Endometrial microvascular endothelial cells (primary cell): ENCODE data around the gene CCRL2. TPM values are rescaled to one million over a fixed set of nuclear protein-coding genes. Genes with fewer than 3 reads are reported as not detected.
"Not testable (repeated sequence)": the region's sequence is repeated elsewhere in the genome, so short reads cannot be mapped to it uniquely, and the experiment has no call there.

Source experiments
- in situ Hi-C: cut with HindIII; loops from 2 replicates; pipeline ENCODE4 v1.10.0; 2017; ENCODE audit warnings: low sequenced_read_pairs, low pct_unique_long_range_greater_than_20kb; ENCODE audit errors: inconsistent ontology term
- total RNA-seq: library from RNA; depleted of rRNA; stranded (reverse); fragments of >200 nt; gene quantifications from one replicate; pipeline ENCODE4 v1.2.3, GENCODE V29; 2015; ENCODE audit errors: inconsistent ontology term

CCRL2 gene
- total RNA-seq, 1 donor from 2014 or later, result 14.6 TPM

DNA sequence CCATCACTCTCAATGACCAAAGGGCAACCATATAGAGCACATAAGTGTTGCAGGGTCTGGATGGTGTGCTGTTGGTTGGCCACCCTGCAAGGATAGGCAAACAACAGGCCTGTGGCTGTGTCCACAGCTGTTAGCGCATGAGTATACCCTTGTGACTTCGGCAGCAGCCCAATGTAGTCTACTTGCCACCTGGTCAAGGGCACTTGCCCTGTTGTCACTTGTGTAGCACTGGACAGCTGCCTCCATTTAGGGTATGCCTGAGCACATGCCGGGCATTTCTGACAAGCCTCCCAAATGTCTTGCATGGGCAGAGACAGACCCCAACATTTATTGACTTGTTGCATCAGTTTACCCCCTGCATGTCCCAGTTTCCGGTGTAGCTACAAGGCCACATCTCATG, 12.8 kb downstream of the CCRL2 start:
- in situ Hi-C loops, result no loop called here

DNA sequence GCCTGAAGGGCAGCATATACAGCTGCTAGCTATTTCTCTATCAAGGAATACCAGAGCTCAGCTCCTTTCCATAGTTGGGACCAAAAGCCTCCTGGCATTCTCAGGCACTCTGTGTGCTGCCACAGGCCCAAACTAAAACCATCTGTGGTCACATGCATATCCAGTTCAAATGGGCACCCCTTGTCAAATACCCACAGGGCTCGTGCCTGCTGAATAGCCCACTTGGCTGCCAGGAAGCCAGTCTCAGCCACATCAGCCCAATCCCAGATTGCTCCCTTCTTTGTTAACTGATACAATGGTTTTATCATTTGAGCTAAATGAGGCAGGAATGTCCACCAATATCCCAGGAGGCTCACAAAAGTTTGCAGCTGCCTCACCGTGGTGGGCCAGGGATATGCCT, 13.9 kb downstream of the CCRL2 start:
- in situ Hi-C loops, result no loop called here

DNA sequence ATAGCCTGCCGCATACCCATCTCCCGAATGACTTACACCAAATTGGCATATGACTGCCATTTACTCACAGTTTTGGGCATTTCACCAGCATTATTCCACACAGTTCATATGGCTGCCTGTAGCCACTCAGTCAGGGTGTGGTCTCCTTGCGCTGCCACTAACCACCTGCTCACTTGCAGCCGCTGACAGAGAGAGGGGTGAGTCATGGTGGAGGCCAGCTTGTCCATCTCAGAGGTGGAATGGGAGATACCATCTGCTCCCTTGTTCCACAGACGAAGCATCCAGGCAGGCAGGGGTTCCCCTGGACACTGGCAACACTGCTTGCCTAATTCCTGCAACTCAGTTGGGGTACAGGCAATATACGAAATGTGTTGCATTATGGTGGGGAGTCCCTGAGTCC, 15.6 kb downstream of the CCRL2 start:
- in situ Hi-C loops, result no loop called here

DNA sequence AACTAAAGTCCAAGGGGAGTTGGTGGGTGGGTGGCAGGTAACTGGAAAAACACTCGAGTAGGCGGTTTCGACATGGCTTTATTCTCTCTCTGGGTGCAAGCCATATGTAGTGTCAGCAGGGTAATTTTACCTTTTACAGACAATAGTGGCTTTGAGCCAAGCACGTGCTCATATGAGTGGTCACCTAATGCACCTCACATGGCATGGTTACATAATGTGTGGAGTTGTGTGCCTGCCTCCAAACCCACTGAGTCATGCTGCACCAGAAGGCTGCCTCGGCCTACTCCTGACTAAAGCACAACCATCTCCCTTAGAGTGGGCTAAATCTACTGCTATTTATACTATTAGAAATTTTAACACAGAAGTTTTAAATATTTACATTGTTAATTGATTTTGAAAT, 16.5 kb downstream of the CCRL2 start:
- in situ Hi-C loops, result no loop called here

DNA sequence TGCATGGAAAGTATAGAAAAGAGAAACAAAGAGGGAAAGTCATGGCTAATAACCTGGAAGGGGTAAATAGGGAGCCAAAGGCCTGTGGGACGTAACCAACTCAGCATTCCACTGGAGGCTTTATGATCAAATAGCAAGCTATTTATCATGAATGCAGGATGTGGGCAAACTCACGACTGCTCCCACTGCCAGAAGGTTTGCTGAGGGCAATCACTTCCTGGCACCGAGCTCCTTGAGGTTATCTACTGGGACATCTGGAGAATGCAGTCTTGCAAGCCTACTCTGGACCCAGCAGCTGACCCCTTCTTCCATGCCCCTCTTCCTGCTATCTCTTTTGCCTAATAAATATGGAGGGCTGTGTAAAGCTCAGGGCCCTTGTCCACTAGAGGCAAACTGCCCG, 19.4 kb downstream of the CCRL2 start:
- in situ Hi-C loops, result not testable (repeated sequence)

DNA sequence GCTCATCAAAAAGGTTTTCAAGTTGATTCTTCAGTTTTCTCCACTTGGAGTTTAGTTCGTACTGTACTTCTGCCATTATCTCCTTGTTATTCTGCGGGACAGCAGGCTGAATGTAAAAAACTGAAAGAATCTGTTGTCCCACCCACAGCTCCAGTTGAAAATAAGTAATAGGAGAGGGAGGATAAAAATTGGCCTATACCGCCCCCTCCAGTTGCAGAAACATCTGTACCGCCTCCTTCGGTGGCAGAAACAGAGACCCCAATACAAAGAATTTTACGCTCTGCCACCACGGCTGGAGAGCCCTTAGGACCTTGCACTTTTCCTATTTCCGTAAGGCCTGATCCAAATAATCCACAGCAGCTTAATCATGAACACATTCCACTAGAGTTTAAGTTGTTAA, 20.3 kb downstream of the CCRL2 start:
- in situ Hi-C loops, result not testable (repeated sequence)

DNA sequence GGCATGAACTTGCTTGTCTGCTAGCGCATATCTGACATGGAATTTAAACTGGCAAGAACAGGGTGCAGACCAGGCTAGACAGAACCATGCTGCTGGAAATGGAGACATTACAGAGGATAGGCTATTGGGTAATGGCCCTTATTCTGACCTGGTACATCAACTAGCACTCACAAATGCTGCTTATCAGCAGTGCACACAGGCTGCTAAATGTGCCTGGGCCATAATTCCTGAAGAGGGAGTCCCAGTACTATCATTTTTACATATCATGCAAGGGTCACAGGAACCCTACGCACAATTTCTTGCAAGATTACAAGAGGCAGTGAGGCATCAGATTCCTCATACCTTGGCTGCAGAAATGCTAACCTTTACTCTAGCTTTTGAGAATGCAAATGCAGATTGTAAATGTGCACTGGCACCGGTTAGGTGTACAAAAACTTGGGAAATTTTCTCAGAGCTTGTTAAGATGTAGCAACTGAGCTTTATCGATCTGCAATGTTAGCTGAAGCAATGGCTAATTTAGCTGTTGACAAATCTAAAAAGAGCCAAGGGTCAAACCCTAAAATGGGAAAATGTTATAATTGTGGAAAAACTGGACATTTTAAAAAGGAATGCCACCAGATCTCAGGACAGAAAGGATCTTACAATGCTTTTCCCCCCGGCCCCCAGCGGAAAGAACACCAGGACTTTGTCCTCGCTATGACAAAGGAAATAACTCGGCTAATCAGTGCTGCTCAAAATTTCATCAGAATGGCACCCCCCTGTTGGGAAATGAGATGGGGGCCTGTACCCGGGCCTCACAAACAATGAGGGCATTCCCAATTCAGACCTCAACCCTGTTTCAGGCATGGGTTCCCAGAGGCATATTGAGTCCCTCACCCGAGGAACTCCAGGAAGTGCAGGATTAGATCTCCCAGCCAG, 21.1 kb downstream of the CCRL2 start:
- in situ Hi-C loops, result no loop called here

DNA sequence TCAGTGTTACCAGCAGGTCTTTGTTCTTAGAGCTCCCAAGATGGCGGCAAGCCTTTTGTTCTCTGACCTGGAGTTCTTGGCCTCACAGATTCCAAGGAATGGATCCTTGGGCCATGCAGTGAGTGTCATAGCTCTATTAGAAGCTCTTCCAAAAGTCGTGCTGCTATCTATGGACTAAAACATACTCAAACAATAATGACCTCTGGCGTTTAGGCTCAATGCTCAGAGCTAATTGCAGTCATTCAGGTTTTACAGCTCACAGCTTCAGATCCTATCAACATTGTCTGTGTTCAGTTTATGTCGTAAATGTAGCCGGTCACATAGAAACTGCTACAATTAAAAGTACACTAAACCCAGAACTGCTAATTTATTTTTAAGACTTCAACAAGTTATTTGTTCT, 22.2 kb downstream of the CCRL2 start:
- in situ Hi-C loops, result no loop called here

DNA sequence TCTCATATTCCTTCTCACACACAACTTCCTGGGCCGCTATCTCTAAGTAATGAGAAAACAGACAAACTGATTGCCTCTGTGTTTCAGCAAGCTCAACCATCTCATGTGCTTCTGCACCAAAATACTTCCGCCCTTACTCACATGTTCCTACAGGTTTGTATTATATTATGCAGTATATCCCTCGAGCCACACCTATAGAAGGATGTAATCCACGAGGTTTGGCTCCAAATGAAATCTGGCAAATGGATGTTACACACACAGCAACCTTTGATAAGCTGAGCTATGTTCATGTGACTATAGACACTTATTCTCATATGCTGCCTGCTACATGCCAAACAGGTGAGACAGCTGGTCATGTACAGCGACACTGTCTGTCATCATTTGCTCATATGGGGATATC, 22.6 kb downstream of the CCRL2 start:
- in situ Hi-C loops, result no loop called here

DNA sequence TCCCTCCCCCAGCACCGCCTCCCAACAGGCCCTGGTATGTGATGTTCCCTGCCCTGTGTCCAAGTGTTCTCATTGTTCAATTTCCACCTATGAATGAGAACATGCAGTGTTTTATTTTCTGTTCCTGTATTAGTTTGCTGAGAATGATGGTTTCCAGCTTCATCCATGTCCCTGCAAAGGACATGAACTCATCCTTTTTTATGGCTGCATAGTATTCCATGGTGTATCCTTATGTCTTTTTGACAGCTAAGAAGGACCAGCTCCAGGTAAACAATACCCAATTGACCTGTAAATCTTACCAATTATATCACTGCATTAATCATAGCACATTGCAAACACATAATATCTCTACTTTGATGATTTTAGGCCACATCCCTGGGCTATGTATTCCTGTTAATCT, 23.8 kb downstream of the CCRL2 start:
- in situ Hi-C loops, result not testable (repeated sequence)

DNA sequence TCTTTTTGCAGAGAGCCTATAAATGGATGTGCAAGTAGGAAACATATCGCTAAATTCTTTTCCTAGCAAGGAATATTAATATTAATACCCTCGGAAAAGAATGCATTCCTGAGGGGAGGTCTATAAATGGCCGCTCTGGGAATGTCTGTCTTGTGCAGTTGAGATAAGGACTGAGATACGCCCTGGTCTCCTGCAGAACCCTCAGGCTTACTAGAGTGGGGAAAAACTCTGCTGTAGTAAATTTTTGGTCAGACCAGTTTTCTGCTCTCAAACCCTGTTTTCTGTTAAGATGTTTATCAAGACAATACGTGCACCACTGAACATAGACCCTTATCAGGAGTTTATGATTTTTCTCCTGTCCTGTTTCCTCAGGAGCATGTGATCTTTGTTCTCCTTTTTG, 24.8 kb downstream of the CCRL2 start:
- in situ Hi-C loops, result not testable (repeated sequence)

DNA sequence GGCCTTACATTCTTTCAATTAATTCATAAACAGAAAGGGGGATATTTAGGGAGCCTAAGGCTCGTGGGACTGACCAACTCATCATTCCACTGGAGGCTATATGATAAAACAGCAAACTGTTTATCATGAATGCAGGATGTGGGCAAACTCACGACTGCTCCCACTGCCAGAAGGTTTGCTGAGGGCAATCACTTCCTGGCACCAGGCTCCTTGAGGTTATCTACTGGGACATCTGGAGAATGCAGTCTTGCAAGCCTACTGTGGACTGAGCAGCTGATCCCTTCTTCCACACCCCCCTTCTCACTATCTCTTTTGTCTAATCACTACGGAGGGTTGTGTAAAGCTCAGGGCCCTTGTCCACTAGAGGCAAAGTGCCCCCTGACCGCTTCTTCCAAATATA, 26.1 kb downstream of the CCRL2 start:
- in situ Hi-C loops, result not testable (repeated sequence)

DNA sequence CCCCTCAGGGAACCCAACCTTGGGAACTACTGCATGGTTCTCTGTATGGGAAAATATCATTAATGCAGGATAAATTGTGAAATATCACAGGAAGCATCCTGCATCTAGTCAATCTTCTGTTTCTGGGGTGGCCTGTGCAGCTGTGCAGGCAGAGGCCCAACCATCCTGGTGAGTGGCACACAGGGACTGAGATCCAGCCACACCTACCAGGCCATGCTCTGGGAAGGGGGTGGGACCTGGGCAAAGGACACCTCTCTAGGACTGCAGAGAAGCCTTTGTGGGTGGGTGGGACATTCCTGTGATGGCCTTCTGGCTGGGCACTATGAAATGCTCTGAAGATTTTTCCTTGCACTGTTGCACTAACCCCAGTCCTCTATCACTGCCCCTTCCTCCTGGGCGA, 26.8 kb downstream of the CCRL2 start:
- in situ Hi-C loops, result no loop called here

DNA sequence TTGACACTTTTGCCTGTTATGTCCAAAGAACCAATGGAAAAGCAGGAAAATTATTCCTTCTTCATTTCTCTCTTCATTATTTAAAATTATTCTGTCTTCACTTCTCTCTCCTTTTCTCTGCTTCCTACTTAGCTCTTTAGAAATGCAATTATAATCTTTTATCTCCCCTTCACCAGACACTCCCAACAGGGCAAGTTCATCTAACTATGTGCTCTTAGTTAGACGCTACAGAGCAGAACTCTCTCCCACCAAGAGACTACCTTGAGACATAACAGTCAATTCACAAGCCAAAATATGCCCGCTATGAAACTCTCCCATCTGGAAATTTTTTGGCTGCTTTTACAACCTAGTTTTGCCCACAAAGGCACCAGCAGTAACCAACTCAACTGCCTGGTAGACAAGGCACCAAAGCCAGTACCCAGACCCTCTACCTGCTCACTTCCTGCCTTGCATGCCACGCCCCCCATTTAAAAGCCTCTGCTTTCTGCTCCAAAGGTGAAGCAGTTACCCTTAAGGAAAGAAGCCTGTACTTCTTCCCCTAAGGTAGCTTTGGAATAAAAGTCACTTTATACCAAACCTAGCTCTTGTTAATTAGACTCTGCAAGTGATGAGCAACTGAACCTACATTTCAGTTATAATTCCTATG, 28.1 kb downstream of the CCRL2 start:
- in situ Hi-C loops, result no loop called here

DNA sequence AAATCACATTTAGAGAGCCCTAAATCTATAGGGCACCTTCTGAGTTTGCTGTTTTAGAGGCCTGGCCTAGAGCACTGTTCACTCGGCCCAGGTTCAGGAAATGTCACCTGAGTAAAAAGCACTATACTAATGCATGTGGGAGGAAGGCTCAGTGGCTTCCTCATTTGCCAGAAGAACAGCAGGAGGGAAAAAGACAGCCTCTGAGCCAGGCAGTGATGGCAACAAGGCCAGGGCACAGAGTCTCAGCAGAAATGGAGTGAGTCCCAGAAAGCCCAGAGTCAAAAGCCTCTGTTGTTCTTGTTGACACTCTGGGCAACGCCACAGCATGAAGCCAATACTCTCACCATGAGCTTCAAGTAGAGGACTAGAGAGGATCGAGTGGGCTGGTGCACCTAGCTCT, 31.8 kb downstream of the CCRL2 start:
- in situ Hi-C loops, result no loop called here

DNA sequence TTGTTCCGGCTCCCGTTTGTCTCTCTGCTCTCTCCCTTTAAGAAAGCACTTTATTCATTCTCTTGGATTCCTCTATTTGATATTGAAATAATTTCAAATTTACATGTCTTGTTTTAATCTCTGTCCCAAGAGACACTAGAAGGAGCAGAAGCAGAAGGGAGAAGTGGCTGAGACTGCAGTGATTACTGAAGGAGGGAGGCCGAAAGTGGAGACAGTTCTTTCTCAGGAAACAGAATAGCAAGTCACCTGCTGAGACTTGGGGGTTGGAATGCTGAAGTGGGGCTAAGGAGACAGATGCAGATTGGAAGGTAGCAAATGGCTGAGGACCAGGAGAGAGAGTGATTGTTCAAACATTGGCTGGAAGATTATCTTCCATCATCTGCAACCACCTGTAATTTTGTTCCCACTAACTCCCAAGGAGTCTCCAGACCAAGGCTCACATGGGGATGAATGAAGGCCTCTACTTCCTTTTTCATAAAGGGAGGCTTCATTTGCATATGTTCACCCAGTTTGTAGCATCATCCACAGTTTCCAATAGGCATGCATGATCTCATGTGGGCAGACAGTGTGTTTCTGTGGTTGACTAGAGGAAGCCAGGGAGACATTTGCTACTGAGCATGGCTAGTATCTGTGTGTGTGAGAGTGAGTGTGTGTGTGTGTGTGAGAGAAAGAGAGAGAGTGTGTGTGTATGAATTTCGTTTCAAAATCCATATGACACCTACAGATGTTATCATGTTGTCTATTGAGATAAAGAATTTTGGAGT, 33.7 kb downstream of the CCRL2 start:
- in situ Hi-C loops, result no loop called here

DNA sequence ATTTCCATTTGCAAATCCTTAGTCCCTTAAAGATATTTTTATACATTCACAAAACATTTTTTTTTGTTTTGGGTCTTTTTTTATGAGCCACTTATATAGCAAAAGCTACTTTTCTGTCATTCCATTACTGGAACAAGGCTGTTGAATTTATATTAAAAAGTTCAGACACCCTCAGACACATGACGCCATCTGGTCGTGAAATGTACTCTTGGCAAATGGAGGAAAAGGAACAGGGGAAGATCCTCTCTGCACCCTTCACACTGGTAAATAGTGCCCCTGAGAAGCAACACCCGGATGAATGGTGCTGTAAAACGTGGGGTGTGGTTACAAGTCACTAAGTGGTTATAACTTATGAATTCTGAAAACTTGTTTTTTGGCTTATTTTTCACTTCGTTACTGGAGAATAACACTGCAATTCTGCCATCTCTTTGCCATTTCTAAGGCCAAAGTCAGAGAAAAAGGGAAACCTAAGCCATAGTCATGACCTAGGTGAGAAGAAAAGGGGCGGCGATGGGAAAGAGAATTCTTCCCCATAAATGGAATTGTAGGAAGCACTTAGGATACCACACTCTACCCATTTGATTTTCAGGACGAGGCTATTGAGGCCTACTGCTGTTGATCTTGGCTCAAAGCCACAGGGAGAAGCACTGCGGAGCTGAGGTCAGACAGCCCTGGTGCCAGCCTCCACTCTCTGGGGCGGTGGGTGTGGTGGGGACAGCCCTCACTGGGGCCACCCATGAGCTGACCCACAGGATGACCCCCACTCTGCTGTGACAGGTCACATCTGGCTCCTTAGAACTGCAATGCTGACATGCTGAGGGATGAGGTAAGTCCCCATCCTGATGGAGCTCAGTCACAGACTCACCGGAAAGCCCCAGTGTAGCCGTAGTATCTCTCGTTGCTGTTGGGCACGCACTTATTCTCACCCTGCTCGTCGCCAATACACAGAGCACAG, 35.8 kb downstream of the CCRL2 start:
- in situ Hi-C loops, result no loop called here

DNA sequence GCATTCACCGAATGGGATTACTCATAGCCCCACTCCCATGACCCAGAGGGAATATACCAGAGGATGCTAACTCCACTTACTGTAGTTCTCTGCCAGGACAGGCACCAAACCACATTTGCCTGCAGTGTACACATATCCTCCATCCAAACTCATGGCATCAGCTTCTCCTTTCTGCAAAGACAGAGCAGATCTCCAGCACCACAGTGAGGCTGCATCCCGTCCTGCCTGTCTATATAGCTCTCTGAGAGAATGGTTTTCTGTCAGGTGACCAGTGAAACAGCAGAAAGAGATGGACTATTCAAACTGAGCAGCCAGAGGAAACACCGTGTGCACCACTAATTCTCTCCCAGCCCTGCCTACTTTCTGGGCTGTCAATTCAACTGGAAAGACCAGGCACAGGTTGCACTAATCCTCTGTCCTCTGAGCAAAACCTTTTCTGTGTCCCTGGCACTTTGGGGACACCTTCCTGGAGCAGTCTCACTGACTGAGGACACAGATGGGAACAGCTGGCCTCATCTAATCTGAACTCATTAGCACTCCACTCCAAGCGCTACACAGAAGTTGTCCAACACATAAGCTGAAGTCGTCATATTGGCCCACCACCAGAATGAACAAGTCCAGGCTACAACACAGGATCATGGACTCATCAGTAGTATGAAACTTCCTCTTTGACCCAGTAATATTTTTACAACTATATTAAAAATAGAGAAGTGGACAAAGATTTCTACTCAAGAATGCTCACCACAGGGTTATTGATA, 40.3 kb downstream of the CCRL2 start:
- in situ Hi-C loops, result no loop called here
